ENCODE results near the gene PTGER2. TPM values are rescaled to one million over a fixed set of nuclear protein-coding genes. Genes with fewer than 3 reads are reported as not detected.

Gene PTGER2
- polyA plus RNA-seq, 1 donor from 2014 or later, result not detected

DNA sequence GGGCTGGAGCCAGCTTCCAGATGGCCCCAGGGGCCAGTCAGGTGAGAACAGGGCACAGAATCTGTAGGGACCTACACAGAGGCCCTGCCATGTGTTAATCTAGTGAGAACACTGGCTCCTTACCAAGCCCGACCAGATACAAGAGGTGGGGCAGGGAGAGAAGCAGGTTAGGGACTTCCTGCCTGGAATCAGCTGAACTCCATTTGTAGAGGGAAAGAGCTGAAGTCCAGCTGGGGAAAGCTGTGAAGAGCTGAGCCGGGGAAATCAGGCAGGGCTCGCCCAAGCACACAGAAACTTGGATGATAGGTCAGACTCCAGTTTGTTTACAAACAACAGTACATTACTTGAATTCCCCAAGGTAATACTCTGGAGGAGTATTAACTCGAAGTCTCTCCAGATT lies 46.7 kb downstream of the PTGER2 start:
- H3K27me3 ChIP-seq (ENCODE audit: insufficient read depth, low read depth, low read length), result no peaks in the 10 kb centered on the region
- H3K9me3 ChIP-seq (ENCODE audit: low read length), result no peaks in the 10 kb centered on the region
- no peaks in the 10 kb centered on the region for H3K79me2 ChIP-seq (replicated peaks; ENCODE audit: insufficient read depth, low read length)
- H3K9me2 ChIP-seq (ENCODE audit: insufficient read depth, low read length), result no peaks in the 10 kb centered on the region
- H4K20me1 ChIP-seq (ENCODE audit: insufficient read depth), result no peaks in the 10 kb centered on the region
- no peak overlapping the region for H3K4me3 ChIP-seq (ENCODE audit: low read length)
- no peak overlapping the region for H3K9ac ChIP-seq (ENCODE audit: low read length)
- no peak overlapping the region for H3K4me2 ChIP-seq (ENCODE audit: low read length)
- no peak overlapping the region for H3K27ac ChIP-seq (ENCODE audit: low read length)
- TF ChIP-seq SMC3 (conservative IDR thresholded peaks at IDR 0.05; ENCODE audit: poor library complexity) (no peak), MXI1 (conservative IDR thresholded peaks at IDR 0.05; ENCODE audit: poor library complexity, severe bottlenecking) (no peak), EZH2 (IDR thresholded peaks at IDR 0.05; ENCODE audit: borderline replicate concordance, insufficient read depth, low read length, poor library complexity, severe bottlenecking) (no peak), RAD21 (conservative IDR thresholded peaks at IDR 0.05) (no peak), CTCF (IDR thresholded peaks at IDR 0.05; ENCODE audit: poor library complexity, severe bottlenecking) (no peak), EP300 (conservative IDR thresholded peaks at IDR 0.05; ENCODE audit: poor library complexity, severe bottlenecking) (no peak), TAF1 (IDR thresholded peaks at IDR 0.05; ENCODE audit: low read depth) (no peak), POLR2AphosphoS5 (IDR thresholded peaks at IDR 0.05) (no peak)
- TF ChIP-seq, protein P1, sequence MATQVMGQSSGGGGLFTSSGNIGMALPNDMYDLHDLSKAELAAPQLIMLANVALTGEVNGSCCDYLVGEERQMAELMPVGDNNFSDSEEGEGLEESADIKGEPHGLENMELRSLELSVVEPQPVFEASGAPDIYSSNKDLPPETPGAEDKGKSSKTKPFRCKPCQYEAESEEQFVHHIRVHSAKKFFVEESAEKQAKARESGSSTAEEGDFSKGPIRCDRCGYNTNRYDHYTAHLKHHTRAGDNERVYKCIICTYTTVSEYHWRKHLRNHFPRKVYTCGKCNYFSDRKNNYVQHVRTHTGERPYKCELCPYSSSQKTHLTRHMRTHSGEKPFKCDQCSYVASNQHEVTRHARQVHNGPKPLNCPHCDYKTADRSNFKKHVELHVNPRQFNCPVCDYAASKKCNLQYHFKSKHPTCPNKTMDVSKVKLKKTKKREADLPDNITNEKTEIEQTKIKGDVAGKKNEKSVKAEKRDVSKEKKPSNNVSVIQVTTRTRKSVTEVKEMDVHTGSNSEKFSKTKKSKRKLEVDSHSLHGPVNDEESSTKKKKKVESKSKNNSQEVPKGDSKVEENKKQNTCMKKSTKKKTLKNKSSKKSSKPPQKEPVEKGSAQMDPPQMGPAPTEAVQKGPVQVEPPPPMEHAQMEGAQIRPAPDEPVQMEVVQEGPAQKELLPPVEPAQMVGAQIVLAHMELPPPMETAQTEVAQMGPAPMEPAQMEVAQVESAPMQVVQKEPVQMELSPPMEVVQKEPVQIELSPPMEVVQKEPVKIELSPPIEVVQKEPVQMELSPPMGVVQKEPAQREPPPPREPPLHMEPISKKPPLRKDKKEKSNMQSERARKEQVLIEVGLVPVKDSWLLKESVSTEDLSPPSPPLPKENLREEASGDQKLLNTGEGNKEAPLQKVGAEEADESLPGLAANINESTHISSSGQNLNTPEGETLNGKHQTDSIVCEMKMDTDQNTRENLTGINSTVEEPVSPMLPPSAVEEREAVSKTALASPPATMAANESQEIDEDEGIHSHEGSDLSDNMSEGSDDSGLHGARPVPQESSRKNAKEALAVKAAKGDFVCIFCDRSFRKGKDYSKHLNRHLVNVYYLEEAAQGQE (IDR thresholded peaks at IDR 0.05; ENCODE audit: borderline replicate concordance), result no peak
- H3F3A ChIP-seq (ENCODE audit: insufficient read depth, low read length, poor library complexity, severe bottlenecking), result no peaks in the 10 kb centered on the region
- H2AFZ ChIP-seq (ENCODE audit: low read depth, low read length), result no peak overlapping the region
- no peaks in the 10 kb centered on the region for H3K36me3 ChIP-seq (ENCODE audit: insufficient read depth, low read length)

- Histone ChIP-seq H3K4me2 (ENCODE audit: low read length) (no peak overlapping the region), H3K4me3 (ENCODE audit: low read length) (no peak overlapping the region), H3K79me2 (replicated peaks; ENCODE audit: insufficient read depth, low read length) (no peaks in the 10 kb centered on the region), H3K27me3 (ENCODE audit: insufficient read depth, low read depth, low read length) (no peaks in the 10 kb centered on the region), H3K27ac (ENCODE audit: low read length) (no peak overlapping the region), H2AFZ (ENCODE audit: low read depth, low read length) (no peak overlapping the region), H3F3A (ENCODE audit: insufficient read depth, low read length, poor library complexity, severe bottlenecking) (no peaks in the 10 kb centered on the region), H4K20me1 (ENCODE audit: insufficient read depth) (no peaks in the 10 kb centered on the region), H3K9me3 (ENCODE audit: low read length) (no peaks in the 10 kb centered on the region), H3K9me2 (ENCODE audit: insufficient read depth, low read length) (no peaks in the 10 kb centered on the region), H3K36me3 (ENCODE audit: insufficient read depth, low read length) (no peaks in the 10 kb centered on the region), H3K9ac (ENCODE audit: low read length) (no peak overlapping the region)
- TF ChIP-seq SMC3 (conservative IDR thresholded peaks at IDR 0.05; ENCODE audit: poor library complexity) (no peak), EZH2 (IDR thresholded peaks at IDR 0.05; ENCODE audit: borderline replicate concordance, insufficient read depth, low read length, poor library complexity, severe bottlenecking) (no peak), CTCF (IDR thresholded peaks at IDR 0.05; ENCODE audit: poor library complexity, severe bottlenecking) (no peak), MXI1 (conservative IDR thresholded peaks at IDR 0.05; ENCODE audit: poor library complexity, severe bottlenecking) (no peak), EP300 (conservative IDR thresholded peaks at IDR 0.05; ENCODE audit: poor library complexity, severe bottlenecking) (no peak), POLR2AphosphoS5 (IDR thresholded peaks at IDR 0.05) (no peak), TAF1 (IDR thresholded peaks at IDR 0.05; ENCODE audit: low read depth) (no peak), RAD21 (conservative IDR thresholded peaks at IDR 0.05) (no peak)
- TF ChIP-seq, protein P1 (IDR thresholded peaks at IDR 0.05; ENCODE audit: borderline replicate concordance), result no peak
These were observed 49.1 kb downstream of the PTGER2 start for GRCh38 chr14:52363041-52363704.

Data from neural cell (in vitro differentiated cells).